ENCODE results near the gene ETS2. TPM values are rescaled to one million over a fixed set of nuclear protein-coding genes. Genes with fewer than 3 reads are reported as not detected.

Gene ETS2
- polyA plus RNA-seq, 1 donor from 2014 or later = 11.6 TPM

GRCh38 chr21:38814126-38815059, 8.7 kb downstream of the ETS2 start:
- Histone ChIP-seq H3K9me2 (ENCODE audit: insufficient read depth, low read length) (no peaks in the 10 kb centered on the region), H4K20me1 (ENCODE audit: insufficient read depth) (no peaks in the 10 kb centered on the region), H3K9ac (ENCODE audit: low read length) (no peak overlapping the region), H3K27ac (ENCODE audit: low read length) (no peak overlapping the region), H3K4me3 (ENCODE audit: low read length) (no peak overlapping the region), H3F3A (ENCODE audit: insufficient read depth, low read length, poor library complexity, severe bottlenecking) (no peaks in the 10 kb centered on the region), H3K27me3 (ENCODE audit: insufficient read depth, low read depth, low read length) (no peaks in the 10 kb centered on the region), H3K4me2 (ENCODE audit: low read length) (no peak overlapping the region), H3K36me3 (ENCODE audit: insufficient read depth, low read length) (peaks cover 13% of the 10 kb centered on the region), H2AFZ (ENCODE audit: low read depth, low read length) (no peak overlapping the region), H3K79me2 (replicated peaks; ENCODE audit: insufficient read depth, low read length) (no peaks in the 10 kb centered on the region), H3K9me3 (ENCODE audit: low read length) (no peaks in the 10 kb centered on the region)
- TF ChIP-seq, protein P1, sequence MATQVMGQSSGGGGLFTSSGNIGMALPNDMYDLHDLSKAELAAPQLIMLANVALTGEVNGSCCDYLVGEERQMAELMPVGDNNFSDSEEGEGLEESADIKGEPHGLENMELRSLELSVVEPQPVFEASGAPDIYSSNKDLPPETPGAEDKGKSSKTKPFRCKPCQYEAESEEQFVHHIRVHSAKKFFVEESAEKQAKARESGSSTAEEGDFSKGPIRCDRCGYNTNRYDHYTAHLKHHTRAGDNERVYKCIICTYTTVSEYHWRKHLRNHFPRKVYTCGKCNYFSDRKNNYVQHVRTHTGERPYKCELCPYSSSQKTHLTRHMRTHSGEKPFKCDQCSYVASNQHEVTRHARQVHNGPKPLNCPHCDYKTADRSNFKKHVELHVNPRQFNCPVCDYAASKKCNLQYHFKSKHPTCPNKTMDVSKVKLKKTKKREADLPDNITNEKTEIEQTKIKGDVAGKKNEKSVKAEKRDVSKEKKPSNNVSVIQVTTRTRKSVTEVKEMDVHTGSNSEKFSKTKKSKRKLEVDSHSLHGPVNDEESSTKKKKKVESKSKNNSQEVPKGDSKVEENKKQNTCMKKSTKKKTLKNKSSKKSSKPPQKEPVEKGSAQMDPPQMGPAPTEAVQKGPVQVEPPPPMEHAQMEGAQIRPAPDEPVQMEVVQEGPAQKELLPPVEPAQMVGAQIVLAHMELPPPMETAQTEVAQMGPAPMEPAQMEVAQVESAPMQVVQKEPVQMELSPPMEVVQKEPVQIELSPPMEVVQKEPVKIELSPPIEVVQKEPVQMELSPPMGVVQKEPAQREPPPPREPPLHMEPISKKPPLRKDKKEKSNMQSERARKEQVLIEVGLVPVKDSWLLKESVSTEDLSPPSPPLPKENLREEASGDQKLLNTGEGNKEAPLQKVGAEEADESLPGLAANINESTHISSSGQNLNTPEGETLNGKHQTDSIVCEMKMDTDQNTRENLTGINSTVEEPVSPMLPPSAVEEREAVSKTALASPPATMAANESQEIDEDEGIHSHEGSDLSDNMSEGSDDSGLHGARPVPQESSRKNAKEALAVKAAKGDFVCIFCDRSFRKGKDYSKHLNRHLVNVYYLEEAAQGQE (IDR thresholded peaks at IDR 0.05; ENCODE audit: borderline replicate concordance) = no peak
- TF ChIP-seq EP300 (conservative IDR thresholded peaks at IDR 0.05; ENCODE audit: poor library complexity, severe bottlenecking) (no peak), SMC3 (conservative IDR thresholded peaks at IDR 0.05; ENCODE audit: poor library complexity) (no peak)

GRCh38 chr21:38815060-38815405, 9.3 kb downstream of the ETS2 start:
- no peak overlapping the region for H3K4me3 ChIP-seq (ENCODE audit: low read length)
- no peaks in the 10 kb centered on the region for H3F3A ChIP-seq (ENCODE audit: insufficient read depth, low read length, poor library complexity, severe bottlenecking)
- no peak overlapping the region for H3K27ac ChIP-seq (ENCODE audit: low read length)
- no peaks in the 10 kb centered on the region for H3K9me3 ChIP-seq (ENCODE audit: low read length)
- H3K79me2 ChIP-seq (replicated peaks; ENCODE audit: insufficient read depth, low read length) = no peaks in the 10 kb centered on the region
- H4K20me1 ChIP-seq (ENCODE audit: insufficient read depth) = no peaks in the 10 kb centered on the region
- no peak for TF ChIP-seq EP300 (conservative IDR thresholded peaks at IDR 0.05; ENCODE audit: poor library complexity, severe bottlenecking)
- no peak for TF ChIP-seq POLR2AphosphoS5 (IDR thresholded peaks at IDR 0.05)
- TF ChIP-seq MXI1 (conservative IDR thresholded peaks at IDR 0.05; ENCODE audit: poor library complexity, severe bottlenecking) = no peak
- no peak for TF ChIP-seq TAF1 (IDR thresholded peaks at IDR 0.05; ENCODE audit: low read depth)
- no peak for TF ChIP-seq SMC3 (conservative IDR thresholded peaks at IDR 0.05; ENCODE audit: poor library complexity)
- TF ChIP-seq RAD21 (conservative IDR thresholded peaks at IDR 0.05) = no peak
- TF ChIP-seq, protein P2, sequence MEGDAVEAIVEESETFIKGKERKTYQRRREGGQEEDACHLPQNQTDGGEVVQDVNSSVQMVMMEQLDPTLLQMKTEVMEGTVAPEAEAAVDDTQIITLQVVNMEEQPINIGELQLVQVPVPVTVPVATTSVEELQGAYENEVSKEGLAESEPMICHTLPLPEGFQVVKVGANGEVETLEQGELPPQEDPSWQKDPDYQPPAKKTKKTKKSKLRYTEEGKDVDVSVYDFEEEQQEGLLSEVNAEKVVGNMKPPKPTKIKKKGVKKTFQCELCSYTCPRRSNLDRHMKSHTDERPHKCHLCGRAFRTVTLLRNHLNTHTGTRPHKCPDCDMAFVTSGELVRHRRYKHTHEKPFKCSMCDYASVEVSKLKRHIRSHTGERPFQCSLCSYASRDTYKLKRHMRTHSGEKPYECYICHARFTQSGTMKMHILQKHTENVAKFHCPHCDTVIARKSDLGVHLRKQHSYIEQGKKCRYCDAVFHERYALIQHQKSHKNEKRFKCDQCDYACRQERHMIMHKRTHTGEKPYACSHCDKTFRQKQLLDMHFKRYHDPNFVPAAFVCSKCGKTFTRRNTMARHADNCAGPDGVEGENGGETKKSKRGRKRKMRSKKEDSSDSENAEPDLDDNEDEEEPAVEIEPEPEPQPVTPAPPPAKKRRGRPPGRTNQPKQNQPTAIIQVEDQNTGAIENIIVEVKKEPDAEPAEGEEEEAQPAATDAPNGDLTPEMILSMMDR (IDR thresholded peaks at IDR 0.05; ENCODE audit: poor library complexity, severe bottlenecking) = no peak
- TF ChIP-seq EZH2 (IDR thresholded peaks at IDR 0.05; ENCODE audit: borderline replicate concordance, insufficient read depth, low read length, poor library complexity, severe bottlenecking) = no peak
- TF ChIP-seq, protein P1 (IDR thresholded peaks at IDR 0.05; ENCODE audit: borderline replicate concordance) = no peak
- peaks cover 14% of the 10 kb centered on the region for H3K36me3 ChIP-seq (ENCODE audit: insufficient read depth, low read length)
- no peak overlapping the region for H2AFZ ChIP-seq (ENCODE audit: low read depth, low read length)
- H3K9ac ChIP-seq (ENCODE audit: low read length) = no peak overlapping the region
- H3K9me2 ChIP-seq (ENCODE audit: insufficient read depth, low read length) = no peaks in the 10 kb centered on the region
- no peaks in the 10 kb centered on the region for H3K27me3 ChIP-seq (ENCODE audit: insufficient read depth, low read depth, low read length)
- H3K4me2 ChIP-seq (ENCODE audit: low read length) = no peak overlapping the region

Data from neural cell (in vitro differentiated cells).